ENCODE data around the gene NDUFA7. TPM values are rescaled to one million over a fixed set of nuclear protein-coding genes. Genes with fewer than 3 reads are reported as not detected.
A peak's percentile ranks its signal among the peaks of the same experiment; 100 is the strongest.
"Not testable (repeated sequence)": the region's sequence is repeated elsewhere in the genome, so short reads cannot be mapped to it uniquely, and the experiment has no call there.

Gene NDUFA7
- total and polyA plus RNA-seq, 2 donors (not counting 1 experiment from before 2014, with no cell fraction given) = 20.9 to 33.7 TPM

GRCh38 chr19:8319807-8320520 lies 1.2 kb downstream of the NDUFA7 start:
- H2AFZ ChIP-seq (ENCODE audit: low read length) = no peak overlapping the region
- no peak for DNase-seq (ENCODE audit: low read depth in 2 of 2)

GRCh38 chr19:8318835-8319234 lies 2.3 kb downstream of the NDUFA7 start:
- not testable (repeated sequence) for H4K20me1 ChIP-seq (ENCODE audit: control insufficient read depth, extremely low read depth, insufficient read depth, low read length); H3K4me2 ChIP-seq (ENCODE audit: extremely low read depth, insufficient read depth, low read length); H3K4me3 ChIP-seq (replicated peaks in 1 of 4; ENCODE audit: control extremely low read depth in 1 of 4, insufficient read depth in 1 of 4, low read depth in 3 of 4, low read length in 4 of 4); H2AFZ ChIP-seq (ENCODE audit: low read length); DNase-seq (ENCODE audit: low read depth in 2 of 2); H3K9ac ChIP-seq (ENCODE audit: insufficient read depth, low read length); H3K27ac ChIP-seq (ENCODE audit: insufficient read depth, low read length); H3K9me3 ChIP-seq (ENCODE audit: control insufficient read depth, insufficient read depth, low read depth, low read length); H3K27me3 ChIP-seq (ENCODE audit: control insufficient read depth, insufficient read depth, low read length)
- Histone ChIP-seq H3K36me3 (ENCODE audit: control insufficient read depth, insufficient read depth, low read length) (peaks cover 13% of the 10 kb centered on the region), H3K79me2 (ENCODE audit: control insufficient read depth, insufficient read depth, low read length) (peaks cover 37% of the 10 kb centered on the region), H3K4me1 (ENCODE audit: control insufficient read depth, extremely low read depth, insufficient read depth, low read length) (peaks cover 11% of the 10 kb centered on the region)

More at GRCh38 chr19:8319807-8320520, 1.2 kb downstream of the NDUFA7 start:
- peaks cover 37% of the 10 kb centered on the region for H3K79me2 ChIP-seq (ENCODE audit: control insufficient read depth, insufficient read depth, low read length)
- H3K4me3 ChIP-seq (replicated peaks in 1 of 4; ENCODE audit: control extremely low read depth in 1 of 4, insufficient read depth in 1 of 4, low read depth in 3 of 4, low read length in 4 of 4) = peak overlapping the region; percentile 86 to 100 (median 96)
- H4K20me1 ChIP-seq (ENCODE audit: control insufficient read depth, extremely low read depth, insufficient read depth, low read length) = no peaks in the 10 kb centered on the region
- no peaks in the 10 kb centered on the region for H3K27me3 ChIP-seq (ENCODE audit: control insufficient read depth, insufficient read depth, low read length)
- TF ChIP-seq EZH2 (IDR thresholded peaks at IDR 0.05; ENCODE audit: low read length, missing control alignments) = no peak
- TF ChIP-seq CTCF (conservative IDR thresholded peaks at IDR 0.05 in 1 of 2, IDR thresholded peaks at IDR 0.05 in 1 of 2; ENCODE audit: low read depth in 1 of 2, low read length in 2 of 2) = no peak
- H3K9me3 ChIP-seq (ENCODE audit: control insufficient read depth, insufficient read depth, low read depth, low read length) = no peaks in the 10 kb centered on the region
- peak overlapping the region; percentile 88 for H3K27ac ChIP-seq (ENCODE audit: insufficient read depth, low read length)
- peaks cover 15% of the 10 kb centered on the region for H3K36me3 ChIP-seq (ENCODE audit: control insufficient read depth, insufficient read depth, low read length)
- peak overlapping the region; percentile 98 for H3K4me2 ChIP-seq (ENCODE audit: extremely low read depth, insufficient read depth, low read length)
- peak overlapping the region; percentile 8 for H3K9ac ChIP-seq (ENCODE audit: insufficient read depth, low read length)
- H3K4me1 ChIP-seq (ENCODE audit: control insufficient read depth, extremely low read depth, insufficient read depth, low read length) = peaks cover 11% of the 10 kb centered on the region

GRCh38 chr19:8316351-8317125 lies 4.6 kb downstream of the NDUFA7 start:
- Histone ChIP-seq H3K9me3 (ENCODE audit: control insufficient read depth, insufficient read depth, low read depth, low read length) (no peaks in the 10 kb centered on the region), H3K4me3 (replicated peaks in 1 of 4; ENCODE audit: control extremely low read depth in 1 of 4, insufficient read depth in 1 of 4, low read depth in 3 of 4, low read length in 4 of 4) (no peak overlapping the region), H3K27me3 (ENCODE audit: control insufficient read depth, insufficient read depth, low read length) (no peaks in the 10 kb centered on the region), H3K27ac (ENCODE audit: insufficient read depth, low read length) (no peak overlapping the region), H2AFZ (ENCODE audit: low read length) (no peak overlapping the region), H4K20me1 (ENCODE audit: control insufficient read depth, extremely low read depth, insufficient read depth, low read length) (no peaks in the 10 kb centered on the region), H3K79me2 (ENCODE audit: control insufficient read depth, insufficient read depth, low read length) (peaks cover 17% of the 10 kb centered on the region), H3K4me1 (ENCODE audit: control insufficient read depth, extremely low read depth, insufficient read depth, low read length) (peaks cover 2% of the 10 kb centered on the region), H3K9ac (ENCODE audit: insufficient read depth, low read length) (no peak overlapping the region), H3K4me2 (ENCODE audit: extremely low read depth, insufficient read depth, low read length) (no peak overlapping the region), H3K36me3 (ENCODE audit: control insufficient read depth, insufficient read depth, low read length) (peaks cover 4% of the 10 kb centered on the region)
- DNase-seq (ENCODE audit: low read depth in 2 of 2) = no peak
- TF ChIP-seq CTCF (conservative IDR thresholded peaks at IDR 0.05 in 1 of 2, IDR thresholded peaks at IDR 0.05 in 1 of 2; ENCODE audit: low read depth in 1 of 2, low read length in 2 of 2) (no peak), EZH2 (IDR thresholded peaks at IDR 0.05; ENCODE audit: low read length, missing control alignments) (no peak)

GRCh38 chr19:8314981-8315640 lies 6.1 kb downstream of the NDUFA7 start:
- not testable (repeated sequence) for H3K4me1 ChIP-seq (ENCODE audit: control insufficient read depth, extremely low read depth, insufficient read depth, low read length)

More at GRCh38 chr19:8314981-8315640, 6.1 kb downstream of the NDUFA7 start:
- H3K9me3 ChIP-seq (ENCODE audit: control insufficient read depth, insufficient read depth, low read depth, low read length); H3K27ac ChIP-seq (ENCODE audit: insufficient read depth, low read length); H4K20me1 ChIP-seq (ENCODE audit: control insufficient read depth, extremely low read depth, insufficient read depth, low read length); H3K4me3 ChIP-seq (replicated peaks in 1 of 4; ENCODE audit: control extremely low read depth in 1 of 4, insufficient read depth in 1 of 4, low read depth in 3 of 4, low read length in 4 of 4); H3K36me3 ChIP-seq (ENCODE audit: control insufficient read depth, insufficient read depth, low read length); H2AFZ ChIP-seq (ENCODE audit: low read length); H3K9ac ChIP-seq (ENCODE audit: insufficient read depth, low read length); H3K4me2 ChIP-seq (ENCODE audit: extremely low read depth, insufficient read depth, low read length); H3K27me3 ChIP-seq (ENCODE audit: control insufficient read depth, insufficient read depth, low read length); H3K79me2 ChIP-seq (ENCODE audit: control insufficient read depth, insufficient read depth, low read length); DNase-seq (ENCODE audit: low read depth in 2 of 2): not testable (repeated sequence)

Data from fibroblast of lung (primary cell).